WTC11 (cell line): ENCODE data around the gene MAP6. TPM values are rescaled to one million over a fixed set of nuclear protein-coding genes. Genes with fewer than 3 reads are reported as not detected.

Experiments
- ATAC-seq: fragments of 200-7000 bp; cut with Tn5 transposase; 2 replicates; pipeline ENCODE4 v1.10.0; 2021; ENCODE audit warnings: mild to moderate bottlenecking, moderate library complexity
- CTCF ChIA-PET: fragments of 300-600 bp; sonication (Branson Sonifier 250); formaldehyde crosslinking; loops from one replicate; lab custom pipeline; 2021; ENCODE audit warnings: antibody characterized with exemption; lab: Charles Lee
- POLR2A ChIA-PET: fragments of 350-600 bp; sonication (Branson Sonifier 250); formaldehyde crosslinking; loops from one replicate; lab custom pipeline; 2021; ENCODE audit warnings: antibody characterized with exemption; lab: Charles Lee
- DNase-seq: peaks from one replicate; pipeline ENCODE4 v3.0.0; 2021; ENCODE audit warnings: low spot score
- H3K27ac Mint-ChIP-seq: 2 replicates; pipeline ENCODE4 v1.8.0; 2021; ENCODE audit warnings: mixed read lengths
- H3K27me3 Mint-ChIP-seq: 2 replicates; pipeline ENCODE4 v1.8.0; 2021; ENCODE audit warnings: low read depth, mild to moderate bottlenecking, moderate library complexity, mixed read lengths
- H3K36me3 Mint-ChIP-seq: 2 replicates; pipeline ENCODE4 v1.8.0; 2021; ENCODE audit warnings: mixed read lengths
- H3K4me1 Mint-ChIP-seq: 2 replicates; pipeline ENCODE4 v1.8.0; 2022; ENCODE audit warnings: mixed read lengths
- H3K4me3 Mint-ChIP-seq: 2 replicates; pipeline ENCODE4 v1.8.0; 2021; ENCODE audit warnings: mild to moderate bottlenecking, moderate library complexity, mixed read lengths
- H3K9me3 Mint-ChIP-seq: 2 replicates; pipeline ENCODE4 v1.8.0; 2021; ENCODE audit warnings: mixed read lengths
- AR ChIP-seq: fragments of 250-450 bp; sonication (Bioruptor Pico); IDR thresholded peaks from 2 replicates; pipeline ENCODE4 v1.9.0; 2021; ENCODE audit warnings: mild to moderate bottlenecking
- CREB1 ChIP-seq: sonication (generic); formaldehyde crosslinking; IDR thresholded peaks from 2 replicates; pipeline ENCODE4 v1.8.0; 2023; ENCODE audit warnings: mild to moderate bottlenecking, missing genetic modification reagents
- ESRRA ChIP-seq: sonication (generic); formaldehyde crosslinking; IDR thresholded peaks from 2 replicates; pipeline ENCODE4 v1.8.1; 2022; ENCODE audit warnings: mild to moderate bottlenecking, missing genetic modification reagents, borderline replicate concordance
- IRF2 ChIP-seq: sonication (generic); formaldehyde crosslinking; IDR thresholded peaks from 2 replicates; pipeline ENCODE4 v1.8.0; 2022; ENCODE audit warnings: low read depth, missing genetic modification reagents, borderline replicate concordance
- KAT7 ChIP-seq: sonication (generic); formaldehyde crosslinking; IDR thresholded peaks from 2 replicates; pipeline ENCODE4 v1.8.1; 2023; ENCODE audit warnings: missing genetic modification reagents, mild to moderate bottlenecking, borderline replicate concordance
- NFYB ChIP-seq: sonication (generic); formaldehyde crosslinking; conservative IDR thresholded peaks from 2 replicates; pipeline ENCODE4 v1.8.0; 2022; ENCODE audit warnings: low read depth, missing genetic modification reagents
- RORB ChIP-seq: fragments of 250-450 bp; sonication (Bioruptor Pico); IDR thresholded peaks from 2 replicates; pipeline ENCODE4 v1.9.0; 2021; ENCODE audit warnings: mild to moderate bottlenecking
- TEAD1 ChIP-seq: sonication (generic); formaldehyde crosslinking; IDR thresholded peaks from 2 replicates; pipeline ENCODE4 v1.8.0; 2022; ENCODE audit warnings: mild to moderate bottlenecking, missing genetic modification reagents
- TEAD4 ChIP-seq: sonication (generic); formaldehyde crosslinking; IDR thresholded peaks from 2 replicates; pipeline ENCODE4 v1.8.0; 2022; ENCODE audit warnings: mild to moderate bottlenecking, missing genetic modification reagents
- ZNF138 ChIP-seq: sonication (generic); formaldehyde crosslinking; conservative IDR thresholded peaks from 2 replicates; pipeline ENCODE4 v1.8.1; 2022; ENCODE audit warnings: mild to moderate bottlenecking, moderate library complexity, missing genetic modification reagents
- ZNF423 ChIP-seq: fragments of 250-450 bp; sonication (Bioruptor Pico); IDR thresholded peaks from 2 replicates; pipeline ENCODE4 v2.1.2; 2022; ENCODE audit warnings: mild to moderate bottlenecking, moderate library complexity
- total RNA-seq: library from RNA; stranded (reverse); gene quantifications from 3 replicates; pipeline ENCODE4 v1.2.3, GENCODE V29; 2021
- TF ChIP-seq, protein P1 (sequence below): sonication (generic); formaldehyde crosslinking; IDR thresholded peaks from 2 replicates; pipeline ENCODE4 v1.8.1; 2022; ENCODE audit warnings: missing genetic modification reagents, borderline replicate concordance
- TF ChIP-seq, protein P2 (sequence below): sonication (generic); formaldehyde crosslinking; conservative IDR thresholded peaks from 2 replicates; pipeline ENCODE4 v1.8.1; 2023; ENCODE audit warnings: mild to moderate bottlenecking, low read depth, missing genetic modification reagents, moderate library complexity
- TF ChIP-seq, protein P3 (sequence below): sonication (generic); formaldehyde crosslinking; IDR thresholded peaks from 2 replicates; pipeline ENCODE4 v1.8.0; 2022; ENCODE audit warnings: mild to moderate bottlenecking, missing genetic modification reagents

MAP6 gene
- total RNA-seq, 1 experiment from 2014 or later, result 0.90 TPM

DNA sequence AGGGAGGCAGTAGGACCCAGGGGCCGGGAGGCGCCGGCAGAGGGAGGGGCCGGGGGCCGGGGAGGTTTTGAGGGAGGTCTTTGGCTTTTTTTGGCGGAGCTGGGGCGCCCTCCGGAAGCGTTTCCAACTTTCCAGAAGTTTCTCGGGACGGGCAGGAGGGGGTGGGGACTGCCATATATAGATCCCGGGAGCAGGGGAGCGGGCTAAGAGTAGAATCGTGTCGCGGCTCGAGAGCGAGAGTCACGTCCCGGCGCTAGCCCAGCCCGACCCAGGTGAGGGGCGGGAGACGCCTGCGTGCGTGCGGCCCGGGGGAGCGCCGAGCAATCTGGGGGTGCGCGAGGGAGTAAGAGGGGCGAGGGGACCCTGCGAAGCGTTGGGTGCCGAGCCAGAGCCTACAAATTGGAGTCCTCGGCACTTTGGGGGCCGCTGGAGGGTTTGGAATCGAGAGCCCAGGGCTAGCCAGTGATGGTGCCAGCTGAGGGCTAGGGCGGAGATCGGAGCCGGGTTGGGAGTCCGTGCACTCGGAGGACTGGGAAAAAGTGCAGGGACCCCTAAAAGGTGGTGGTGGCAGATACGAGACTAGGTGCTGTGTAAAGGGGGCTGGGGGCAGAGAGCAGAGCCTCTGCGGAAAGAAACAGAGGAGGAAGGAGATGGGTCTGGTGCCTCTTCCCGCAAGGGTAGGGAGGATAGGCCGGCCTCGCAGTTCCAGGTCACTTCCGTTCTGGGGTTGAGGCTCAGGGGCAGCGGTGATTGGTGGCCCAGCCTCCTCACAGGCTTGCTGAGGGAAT lies 106.6 kb downstream of the MAP6 start, which contains the start of gene SERPINH1 (continued):
- TF ChIP-seq RORB (CRISPR knock-in tag), result no peak
- TF ChIP-seq ESRRA (CRISPR knock-in tag), result no peak
- no peak for TF ChIP-seq IRF2
- TF ChIP-seq KAT7 (CRISPR knock-in tag), result no peak

DNA sequence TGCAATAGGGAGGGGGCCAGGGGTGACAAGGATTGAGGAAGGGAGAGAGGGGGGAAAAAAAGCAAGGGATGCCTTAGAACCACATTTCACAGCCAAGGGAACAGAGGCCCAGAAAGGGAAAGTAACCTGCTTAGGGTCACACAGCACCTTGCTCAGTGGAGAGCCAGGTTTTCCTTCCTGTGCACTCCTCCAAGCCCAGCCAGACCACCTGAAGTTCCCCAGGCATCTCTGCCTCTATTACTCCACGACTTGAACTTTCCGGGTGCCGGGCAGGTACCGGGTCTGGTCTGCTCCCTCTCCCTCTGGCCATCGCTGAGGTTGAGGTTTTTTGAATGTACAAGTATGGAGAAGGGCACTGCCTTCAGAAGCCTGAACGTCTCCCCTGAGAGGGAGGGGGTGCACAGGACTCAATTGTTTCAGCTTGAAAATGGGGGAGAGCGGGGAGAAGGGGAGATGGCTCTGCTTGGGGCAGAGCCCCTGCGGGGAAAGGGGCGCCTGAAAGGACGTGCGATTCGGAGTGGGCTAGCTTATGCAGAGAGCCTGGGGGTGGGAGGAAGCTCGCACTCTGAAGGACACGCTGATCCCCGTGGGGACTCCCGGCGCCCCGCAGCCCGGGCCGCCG lies 107.3 kb downstream of the MAP6 start:
- TF ChIP-seq ZNF423 (CRISPR knock-in tag) (peak; percentile 37), TEAD4 (CRISPR knock-in tag) (no peak), AR (no peak), NFYB (CRISPR knock-in tag) (no peak)
- TF ChIP-seq, all 79 proteins: peak for 1
- ChIA-PET CTCF (interaction anchor here (1.2 to 6.1 kb wide), 8 partner anchors 8 to 116 kb away, joined by 3 to 69 read pairs (median 6); no protein-coding TSS in a partner anchor), POLR2A (interaction anchor here (1.0 to 1.3 kb wide), 2 partner anchors 12 to 22 kb away, joined by 3 to 4 read pairs; no protein-coding TSS in a partner anchor)
- Mint-ChIP-seq H3K4me1 (peaks cover 75% of the 10 kb centered on the region), H3K27ac (peak overlapping the region; percentile 55), H3K27me3 (no peaks in the 10 kb centered on the region), H3K36me3 (peaks cover 10% of the 10 kb centered on the region), H3K9me3 (no peaks in the 10 kb centered on the region), H3K4me3 (peak overlapping the region; percentile 96)
- no peak for DNase-seq
- no peak for ATAC-seq

- H3K4me3 Mint-ChIP-seq, result peak overlapping the region; percentile 96
- peaks cover 6% of the 10 kb centered on the region for H3K36me3 Mint-ChIP-seq
- peaks cover 70% of the 10 kb centered on the region for H3K4me1 Mint-ChIP-seq
- no peak overlapping the region; the same call in 1 of the 2 replicates for H3K27ac Mint-ChIP-seq
- ChIA-PET CTCF (interaction anchor here (1.1 to 3.0 kb wide), 3 partner anchors 14 to 23 kb away, joined by 3 to 15 read pairs (median 4); no protein-coding TSS in a partner anchor), POLR2A (interaction anchor here (0.8 kb wide), 1 partner anchor 11 kb away, joined by 3 read pairs; no protein-coding TSS in a partner anchor)
- ATAC-seq (no peak), DNase-seq (no peak)
- no peaks in the 10 kb centered on the region for H3K9me3 Mint-ChIP-seq
- TF ChIP-seq, protein P1, sequence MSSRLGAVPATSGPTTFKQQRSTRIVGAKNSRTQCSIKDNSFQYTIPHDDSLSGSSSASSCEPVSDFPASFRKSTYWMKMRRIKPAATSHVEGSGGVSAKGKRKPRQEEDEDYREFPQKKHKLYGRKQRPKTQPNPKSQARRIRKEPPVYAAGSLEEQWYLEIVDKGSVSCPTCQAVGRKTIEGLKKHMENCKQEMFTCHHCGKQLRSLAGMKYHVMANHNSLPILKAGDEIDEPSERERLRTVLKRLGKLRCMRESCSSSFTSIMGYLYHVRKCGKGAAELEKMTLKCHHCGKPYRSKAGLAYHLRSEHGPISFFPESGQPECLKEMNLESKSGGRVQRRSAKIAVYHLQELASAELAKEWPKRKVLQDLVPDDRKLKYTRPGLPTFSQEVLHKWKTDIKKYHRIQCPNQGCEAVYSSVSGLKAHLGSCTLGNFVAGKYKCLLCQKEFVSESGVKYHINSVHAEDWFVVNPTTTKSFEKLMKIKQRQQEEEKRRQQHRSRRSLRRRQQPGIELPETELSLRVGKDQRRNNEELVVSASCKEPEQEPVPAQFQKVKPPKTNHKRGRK (CRISPR knock-in tag), result no peak
- TF ChIP-seq NFYB (CRISPR knock-in tag) (no peak), TEAD1 (CRISPR knock-in tag) (no peak)
- no peaks in the 10 kb centered on the region for H3K27me3 Mint-ChIP-seq
These were observed 108.2 kb downstream of the MAP6 start for GRCh38 chr11:75560644-75561043.

DNA sequence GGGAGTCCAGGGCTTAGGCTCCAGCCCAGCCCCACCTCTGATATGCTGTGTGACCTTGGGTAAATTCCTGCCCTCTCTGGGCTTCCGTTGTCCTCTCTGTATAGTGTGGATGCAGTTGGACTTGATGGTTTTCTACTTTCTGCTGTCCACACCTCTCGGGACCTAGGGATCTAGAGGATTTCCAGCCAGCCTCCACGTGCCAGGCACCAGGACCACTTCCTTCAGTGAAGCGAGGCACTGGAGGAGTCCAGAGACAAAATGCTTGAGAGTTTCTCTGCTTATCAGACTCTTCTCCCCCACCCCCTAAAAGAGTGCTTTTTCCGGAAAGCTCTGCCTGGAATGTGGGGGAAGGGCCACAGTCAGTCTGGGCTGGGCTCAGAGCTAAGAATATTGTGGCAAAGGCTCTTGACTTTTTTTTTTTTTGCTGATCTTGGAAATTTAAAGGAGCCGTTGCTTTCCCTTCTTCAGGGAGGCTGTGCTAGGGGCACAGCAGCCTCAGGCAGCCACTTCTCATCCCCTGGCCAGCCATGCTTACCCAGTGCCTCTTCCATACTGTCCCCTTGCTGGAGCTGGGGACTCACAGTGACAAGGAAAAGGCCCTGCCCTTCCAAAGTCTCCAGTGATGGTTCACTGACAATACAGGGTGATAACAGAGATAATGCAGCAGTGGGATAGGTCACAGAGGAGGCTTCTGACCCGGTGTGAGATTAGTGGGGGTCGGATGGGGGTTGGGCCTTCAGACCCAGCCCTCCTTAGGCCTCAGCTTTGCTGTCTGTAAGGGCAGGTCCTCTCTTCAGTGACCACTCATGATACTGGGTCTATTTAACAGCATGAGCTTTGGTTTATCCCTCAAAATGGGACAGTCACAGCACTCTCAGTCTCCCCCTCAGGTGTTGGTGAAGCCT lies 109.6 kb downstream of the MAP6 start:
- ChIA-PET POLR2A (interaction anchor here (0.6 to 1.2 kb wide), 5 partner anchors 11 to 42 kb away, joined by 3 to 5 read pairs (median 4); no protein-coding TSS in a partner anchor), CTCF (interaction anchor here (0.8 to 2.2 kb wide), 9 partner anchors 10 to 134 kb away, joined by 3 to 8 read pairs (median 5); no protein-coding TSS in a partner anchor)
- Mint-ChIP-seq H3K27ac (peak overlapping the region; percentile 95), H3K9me3 (no peaks in the 10 kb centered on the region), H3K4me1 (peaks cover 66% of the 10 kb centered on the region), H3K36me3 (no peaks in the 10 kb centered on the region), H3K27me3 (no peaks in the 10 kb centered on the region)
- ATAC-seq, result no peak
- TF ChIP-seq, protein P2, sequence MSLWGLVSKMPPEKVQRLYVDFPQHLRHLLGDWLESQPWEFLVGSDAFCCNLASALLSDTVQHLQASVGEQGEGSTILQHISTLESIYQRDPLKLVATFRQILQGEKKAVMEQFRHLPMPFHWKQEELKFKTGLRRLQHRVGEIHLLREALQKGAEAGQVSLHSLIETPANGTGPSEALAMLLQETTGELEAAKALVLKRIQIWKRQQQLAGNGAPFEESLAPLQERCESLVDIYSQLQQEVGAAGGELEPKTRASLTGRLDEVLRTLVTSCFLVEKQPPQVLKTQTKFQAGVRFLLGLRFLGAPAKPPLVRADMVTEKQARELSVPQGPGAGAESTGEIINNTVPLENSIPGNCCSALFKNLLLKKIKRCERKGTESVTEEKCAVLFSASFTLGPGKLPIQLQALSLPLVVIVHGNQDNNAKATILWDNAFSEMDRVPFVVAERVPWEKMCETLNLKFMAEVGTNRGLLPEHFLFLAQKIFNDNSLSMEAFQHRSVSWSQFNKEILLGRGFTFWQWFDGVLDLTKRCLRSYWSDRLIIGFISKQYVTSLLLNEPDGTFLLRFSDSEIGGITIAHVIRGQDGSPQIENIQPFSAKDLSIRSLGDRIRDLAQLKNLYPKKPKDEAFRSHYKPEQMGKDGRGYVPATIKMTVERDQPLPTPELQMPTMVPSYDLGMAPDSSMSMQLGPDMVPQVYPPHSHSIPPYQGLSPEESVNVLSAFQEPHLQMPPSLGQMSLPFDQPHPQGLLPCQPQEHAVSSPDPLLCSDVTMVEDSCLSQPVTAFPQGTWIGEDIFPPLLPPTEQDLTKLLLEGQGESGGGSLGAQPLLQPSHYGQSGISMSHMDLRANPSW (CRISPR knock-in tag), result no peak
- TF ChIP-seq, protein P3, sequence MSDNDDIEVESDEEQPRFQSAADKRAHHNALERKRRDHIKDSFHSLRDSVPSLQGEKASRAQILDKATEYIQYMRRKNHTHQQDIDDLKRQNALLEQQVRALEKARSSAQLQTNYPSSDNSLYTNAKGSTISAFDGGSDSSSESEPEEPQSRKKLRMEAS, result peak; percentile 54; the same call in 1 of the 2 replicates
- TF ChIP-seq TEAD4 (CRISPR knock-in tag), result peak; percentile 55; the same call in 1 of the 2 replicates
- TF ChIP-seq CREB1, result no peak
- TF ChIP-seq ZNF138 (CRISPR knock-in tag), result no peak
- TF ChIP-seq, all 79 proteins: peak for 2
- no peak for DNase-seq
- H3K4me3 Mint-ChIP-seq, result peak overlapping the region; percentile 10; the same call in 1 of the 2 replicates
